Spinal cord (tissue), 10 donors: Measurements from ENCODE around the gene DDO. TPM values are rescaled to one million over a fixed set of nuclear protein-coding genes. Genes with fewer than 3 reads are reported as not detected.
"Not testable (repeated sequence)": the region's sequence is repeated elsewhere in the genome, so short reads cannot be mapped to it uniquely, and the experiment has no call there.

Source experiments
- DNase-seq, 6 donors: peaks; one replicate each; pipeline versions ENCODE4 v3.0.0 to v3.0.0-alpha.2; 2013 to 2015; ENCODE audit warnings: low spot score in 6 of 6, low read depth in 4 of 6
- H3K27ac ChIP-seq: one replicate; pipeline ENCODE4 v1.5.1; 2013; ENCODE audit warnings: low read depth, low read length, control low read depth
- H3K27me3 ChIP-seq: one replicate; pipeline ENCODE4 v1.6.1; 2013; ENCODE audit warnings: low read length; ENCODE audit not compliant: control insufficient read depth, insufficient read depth
- H3K36me3 ChIP-seq: one replicate; pipeline ENCODE4 v1.6.1; 2013; ENCODE audit warnings: low read length; ENCODE audit not compliant: control insufficient read depth, insufficient read depth
- H3K4me1 ChIP-seq: one replicate; pipeline ENCODE4 v1.6.1; 2013; ENCODE audit warnings: low read length; ENCODE audit not compliant: control insufficient read depth, insufficient read depth
- H3K4me3 ChIP-seq: one replicate; pipeline ENCODE4 v1.5.1; 2013; ENCODE audit warnings: low read depth, low read length, control low read depth
- H3K9me3 ChIP-seq: one replicate; pipeline ENCODE4 v1.6.1; 2013; ENCODE audit warnings: low read length; ENCODE audit not compliant: control insufficient read depth, insufficient read depth
- WGBS: methylation state at CpG from one replicate; pipeline ENCODE4 v1.1.5; 2013; ENCODE audit warnings: missing lambda C conversion rate; ENCODE audit not compliant: insufficient coverage; 5-methylcytosine and 5-hydroxymethylcytosine counted together
- long read RNA-seq, 4 donors: transcript quantifications; one replicate each; lab custom pipeline, GENCODE V29; 2026
- polyA plus RNA-seq, 2 donors: library from polyadenylated mRNA; unstranded; fragments of 120-200 nt; gene quantifications; one replicate each; pipeline ENCODE4 v1.2.1, GENCODE V29; 2013; ENCODE audit not compliant: insufficient read length in 2 of 2
- total RNA-seq, 2 donors: library from RNA; depleted of rRNA in 1 of 2; stranded (reverse); fragments of 120-200 nt in 1 of 2; fragments of >200 nt in 1 of 2; gene quantifications; one replicate each; pipeline versions ENCODE4 v1.2.3 to v1.2.4, GENCODE V29; 2013 to 2014
- donor health status: healthy.

DDO gene, protein sequence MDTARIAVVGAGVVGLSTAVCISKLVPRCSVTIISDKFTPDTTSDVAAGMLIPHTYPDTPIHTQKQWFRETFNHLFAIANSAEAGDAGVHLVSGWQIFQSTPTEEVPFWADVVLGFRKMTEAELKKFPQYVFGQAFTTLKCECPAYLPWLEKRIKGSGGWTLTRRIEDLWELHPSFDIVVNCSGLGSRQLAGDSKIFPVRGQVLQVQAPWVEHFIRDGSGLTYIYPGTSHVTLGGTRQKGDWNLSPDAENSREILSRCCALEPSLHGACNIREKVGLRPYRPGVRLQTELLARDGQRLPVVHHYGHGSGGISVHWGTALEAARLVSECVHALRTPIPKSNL
- total RNA-seq, result under 1 TPM; 0.44 to 0.79 TPM
- polyA plus RNA-seq, result under 1 TPM; 0.90 to 0.98 TPM
- long read RNA-seq, donor 1, result 0 reads
- long read RNA-seq, donor 2, partial matches to known transcripts, result 0 of 1 reads
- long read RNA-seq, donor 2, other reads (novel, unspliced or antisense), result 0 of 1 reads
- long read RNA-seq, donor 3, result 0 reads
- long read RNA-seq, donor 4, result 0 reads

DNA sequence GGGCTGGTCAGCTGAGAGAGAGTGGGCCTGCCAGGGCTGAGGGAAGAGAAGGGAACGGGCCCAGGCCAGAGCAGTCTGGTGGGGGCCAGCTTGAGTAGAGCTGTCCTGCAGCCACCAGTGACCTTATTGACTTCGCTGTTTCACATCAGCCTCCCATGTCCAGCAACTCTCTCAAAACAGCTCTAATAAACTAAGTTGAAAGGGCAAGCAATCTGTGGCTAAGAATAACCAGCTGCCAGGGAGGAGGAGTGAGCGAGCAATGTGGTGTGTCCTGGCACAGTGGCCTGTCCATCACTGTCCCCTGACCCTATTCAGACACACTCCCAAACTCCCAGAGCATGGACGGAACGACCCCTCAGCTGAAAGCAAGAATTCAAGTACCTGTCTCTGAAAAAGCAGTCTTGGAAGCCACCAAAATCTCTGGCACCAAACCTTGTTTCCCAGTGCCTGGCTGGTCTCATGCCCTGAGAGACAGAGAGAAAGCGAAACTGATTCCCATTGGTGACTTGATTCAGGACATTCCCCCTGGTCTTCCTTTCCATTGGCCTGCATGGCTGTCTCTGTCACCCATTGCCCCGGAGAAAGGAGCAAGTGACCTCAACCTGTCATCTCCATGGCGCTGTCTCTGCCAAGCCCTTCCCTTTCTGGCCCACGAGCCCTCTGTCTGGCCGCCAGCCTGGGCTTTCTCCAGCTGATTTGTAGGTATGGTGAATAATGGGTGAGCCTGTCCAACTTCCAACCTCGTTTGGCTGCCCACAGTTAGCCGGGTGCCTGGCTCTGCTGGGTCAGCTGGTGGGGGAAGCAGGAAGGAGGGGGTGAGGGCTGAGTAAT lies at the start of gene DDO:
TSS of gene DDO (minus strand) at position 490 of the 831 bp plus-strand sequence. CDS start 2,113 bp downstream, outside the sequence.
- Histone ChIP-seq H3K27ac (peak within 1 kb of the TSS; percentile 86), H3K4me1 (peaks cover 21% of the 10 kb centered on the region), H3K27me3 (no peaks in the 10 kb centered on the region), H3K4me3 (no peak within 1 kb of the TSS), H3K36me3 (no peaks in the 10 kb centered on the region), H3K9me3 (no peaks in the 10 kb centered on the region)
- WGBS, result 39% methylated on average over 9 of the region's 12 CpGs
- peak; percentile 64 to 90 (median 72) for DNase-seq

DNA sequence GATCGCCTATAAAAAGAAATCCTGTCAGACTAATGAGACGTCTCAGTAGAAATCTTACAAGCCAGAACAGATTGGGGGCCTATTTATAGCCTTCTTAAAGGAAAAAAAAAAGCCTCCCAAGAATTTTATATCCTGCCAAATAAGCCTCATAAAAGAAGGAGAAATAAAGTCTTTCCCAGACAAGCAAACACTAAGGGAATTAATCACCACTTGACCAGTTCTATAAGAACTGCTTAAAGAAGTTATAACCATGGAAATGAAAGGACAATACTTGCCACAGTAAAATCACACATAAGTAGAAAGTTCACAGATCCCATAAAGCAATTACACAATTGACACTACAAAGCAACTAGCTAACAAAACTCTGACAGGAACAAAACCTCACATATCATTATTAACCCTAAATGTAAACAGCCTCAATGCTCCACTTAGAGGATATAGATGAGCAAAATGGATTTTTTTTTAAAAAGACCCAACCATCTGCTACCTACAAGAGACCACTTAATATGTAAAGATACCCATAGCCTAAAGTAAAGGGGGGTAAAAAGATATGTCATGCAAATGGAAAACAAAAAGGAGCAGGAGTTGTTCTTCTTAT lies 47.6 kb upstream of the DDO start:
- no peak for DNase-seq
- Histone ChIP-seq H3K9me3 (peaks cover 9% of the 10 kb centered on the region), H3K27ac (no peak overlapping the region), H3K36me3 (no peaks in the 10 kb centered on the region), H3K27me3 (no peaks in the 10 kb centered on the region), H3K4me3 (no peak overlapping the region), H3K4me1 (no peaks in the 10 kb centered on the region)
- no CpG with 5 or more reads among the region's 2 CpGs for WGBS

DNA sequence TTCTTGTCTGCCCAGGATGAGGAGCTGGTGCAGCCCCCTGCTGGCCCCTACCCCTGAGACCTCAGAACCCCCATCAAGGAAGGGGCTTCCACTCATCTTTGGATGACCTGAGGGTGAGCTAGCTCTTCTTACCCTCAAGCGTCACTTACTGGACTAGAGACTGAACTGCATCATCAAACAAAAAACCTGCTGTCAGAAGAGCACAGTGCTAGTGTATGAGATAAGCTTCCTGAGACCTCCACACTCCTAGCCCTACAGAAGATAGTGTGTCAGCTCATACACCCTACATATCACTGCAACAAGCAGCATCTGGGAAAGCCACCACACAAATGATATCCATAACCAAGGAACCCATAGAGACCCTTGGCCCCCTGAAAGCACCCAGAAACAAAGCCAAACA lies 46.0 kb upstream of the DDO start:
- no peak overlapping the region for H3K27ac ChIP-seq
- H3K4me3 ChIP-seq, result no peak overlapping the region
- H3K4me1 ChIP-seq, result no peaks in the 10 kb centered on the region
- H3K36me3 ChIP-seq, result no peaks in the 10 kb centered on the region
- WGBS, result no CpG with 5 or more reads among the region's 1 CpG
- peaks cover 9% of the 10 kb centered on the region for H3K9me3 ChIP-seq
- no peaks in the 10 kb centered on the region for H3K27me3 ChIP-seq
- no peak for DNase-seq

DNA sequence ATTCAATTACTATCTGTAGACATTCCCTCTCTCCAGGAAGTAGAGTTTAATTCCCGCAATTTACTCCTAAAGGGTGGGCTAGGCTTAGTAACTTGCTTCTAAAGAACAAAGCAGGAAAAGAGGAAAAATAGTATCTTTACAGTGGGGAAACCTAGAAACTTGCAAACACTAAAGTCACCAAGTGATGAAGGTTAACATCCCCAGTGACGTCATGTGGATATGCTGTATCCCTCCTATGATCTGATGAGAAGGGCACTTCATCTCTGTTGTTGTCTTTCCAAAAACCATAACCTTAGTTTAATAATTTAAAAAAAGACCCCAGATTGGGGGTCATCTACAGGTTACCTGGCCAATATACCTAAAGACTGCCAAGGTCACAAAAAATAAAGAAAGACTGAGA lies 43.8 kb upstream of the DDO start:
- Histone ChIP-seq H3K27me3 (no peaks in the 10 kb centered on the region), H3K4me3 (no peak overlapping the region), H3K27ac (no peak overlapping the region), H3K4me1 (no peaks in the 10 kb centered on the region), H3K9me3 (peaks cover 9% of the 10 kb centered on the region), H3K36me3 (no peaks in the 10 kb centered on the region)
- no CpG with 5 or more reads among the region's 2 CpGs for WGBS
- DNase-seq, result no peak

DNA sequence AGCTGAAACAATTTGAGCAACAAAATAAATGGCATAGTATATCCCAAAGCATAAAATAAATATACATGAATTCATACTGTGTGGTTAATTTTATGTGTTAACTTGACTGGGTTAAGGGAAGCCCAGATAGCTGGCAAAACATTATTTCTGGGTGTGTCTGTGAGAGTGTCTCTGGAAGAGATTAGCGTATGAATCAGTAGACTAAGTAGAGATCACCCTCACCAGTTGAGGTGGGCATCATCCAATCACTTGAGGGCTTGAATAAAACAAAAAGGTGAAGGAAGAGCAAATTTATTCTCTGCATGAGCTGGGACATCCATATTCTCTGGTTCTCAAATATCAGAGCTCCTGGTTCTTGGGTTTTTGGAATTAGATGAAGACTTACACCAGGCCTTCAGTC lies 43.1 kb upstream of the DDO start:
- H3K27ac ChIP-seq, result no peak overlapping the region
- no peak overlapping the region for H3K4me3 ChIP-seq
- H3K27me3 ChIP-seq, result no peaks in the 10 kb centered on the region
- 78% methylated on average over 1 of the region's 1 CpG for WGBS
- no peaks in the 10 kb centered on the region for H3K36me3 ChIP-seq
- H3K4me1 ChIP-seq, result no peaks in the 10 kb centered on the region
- H3K9me3 ChIP-seq, result peaks cover 6% of the 10 kb centered on the region
- no peak for DNase-seq

DNA sequence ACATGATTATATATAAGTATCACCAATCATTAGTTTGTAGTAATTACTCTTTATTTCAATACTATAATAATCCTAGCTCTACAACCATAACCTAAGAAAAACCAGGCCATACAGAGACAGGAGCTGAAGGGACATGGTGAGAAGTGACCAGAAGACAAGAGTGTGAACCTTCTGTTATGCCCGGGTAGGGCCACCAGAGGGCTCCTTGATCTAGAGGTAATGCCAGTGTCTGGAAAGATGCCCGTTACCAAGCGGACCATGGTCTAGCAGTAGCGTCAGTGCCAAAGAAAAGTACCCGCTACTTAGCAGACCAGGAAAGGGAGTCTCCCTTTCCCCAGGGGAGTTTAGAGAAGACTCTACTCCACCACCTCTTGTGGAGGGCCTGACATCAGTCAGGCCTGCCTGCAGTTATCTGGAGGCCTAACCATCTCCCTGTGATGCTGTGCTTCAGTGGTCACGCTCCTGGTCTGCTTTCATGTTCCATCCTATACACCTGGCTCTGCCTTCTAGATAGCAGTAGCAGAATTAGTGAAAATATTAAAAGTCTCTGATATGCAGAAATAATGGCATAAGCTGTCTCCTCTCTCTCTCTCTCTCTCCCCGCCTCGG lies 42.3 kb upstream of the DDO start:
- H3K27ac ChIP-seq, H3K27me3 ChIP-seq, H3K4me3 ChIP-seq, DNase-seq, H3K9me3 ChIP-seq, H3K4me1 ChIP-seq, H3K36me3 ChIP-seq: not testable (repeated sequence)
- 85% methylated on average over 3 of the region's 8 CpGs for WGBS

DNA sequence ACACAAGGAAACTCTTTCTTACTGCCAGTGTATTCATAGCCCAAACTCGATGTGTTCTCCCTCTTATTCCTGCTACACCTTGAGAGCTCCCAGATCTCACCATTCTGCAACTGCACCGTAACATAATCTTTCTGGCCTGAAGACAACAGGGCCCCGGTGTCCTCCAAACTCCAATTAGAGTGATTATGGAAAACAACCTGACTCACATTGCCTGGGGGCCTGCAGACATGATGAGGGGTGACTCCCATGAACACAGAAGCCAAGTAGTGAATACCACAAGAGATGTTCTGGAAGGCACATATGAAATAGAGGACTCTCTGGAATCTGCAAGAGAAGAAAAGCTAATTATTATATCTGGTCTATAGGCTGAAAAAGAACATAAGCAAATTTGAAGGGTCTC lies 41.3 kb upstream of the DDO start:
- no peaks in the 10 kb centered on the region for H3K4me1 ChIP-seq
- H3K27me3 ChIP-seq, result no peaks in the 10 kb centered on the region
- H3K9me3 ChIP-seq, result no peaks in the 10 kb centered on the region
- H3K4me3 ChIP-seq, result no peak overlapping the region
- no peak overlapping the region for H3K27ac ChIP-seq
- H3K36me3 ChIP-seq, result no peaks in the 10 kb centered on the region
- 84% methylated on average over 2 of the region's 3 CpGs for WGBS
- DNase-seq, result no peak

DNA sequence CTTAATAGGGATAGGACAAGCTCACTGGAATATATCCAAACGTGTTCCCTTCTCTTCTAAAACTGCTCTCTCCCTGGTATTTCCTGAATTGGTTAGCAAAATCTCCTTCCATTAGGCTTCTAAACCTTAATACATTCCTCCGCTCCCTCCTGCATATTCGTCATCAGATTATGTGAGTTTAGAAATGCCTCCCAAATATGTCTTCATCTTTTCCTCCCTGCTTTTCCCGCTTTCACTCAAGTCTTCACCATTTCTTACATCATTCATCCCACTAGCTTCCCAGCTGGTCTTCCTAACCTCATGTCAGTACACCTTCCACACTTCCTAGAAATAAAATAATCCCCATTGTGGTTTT lies 34.1 kb upstream of the DDO start:
- H3K27ac ChIP-seq, result no peak overlapping the region

DNA sequence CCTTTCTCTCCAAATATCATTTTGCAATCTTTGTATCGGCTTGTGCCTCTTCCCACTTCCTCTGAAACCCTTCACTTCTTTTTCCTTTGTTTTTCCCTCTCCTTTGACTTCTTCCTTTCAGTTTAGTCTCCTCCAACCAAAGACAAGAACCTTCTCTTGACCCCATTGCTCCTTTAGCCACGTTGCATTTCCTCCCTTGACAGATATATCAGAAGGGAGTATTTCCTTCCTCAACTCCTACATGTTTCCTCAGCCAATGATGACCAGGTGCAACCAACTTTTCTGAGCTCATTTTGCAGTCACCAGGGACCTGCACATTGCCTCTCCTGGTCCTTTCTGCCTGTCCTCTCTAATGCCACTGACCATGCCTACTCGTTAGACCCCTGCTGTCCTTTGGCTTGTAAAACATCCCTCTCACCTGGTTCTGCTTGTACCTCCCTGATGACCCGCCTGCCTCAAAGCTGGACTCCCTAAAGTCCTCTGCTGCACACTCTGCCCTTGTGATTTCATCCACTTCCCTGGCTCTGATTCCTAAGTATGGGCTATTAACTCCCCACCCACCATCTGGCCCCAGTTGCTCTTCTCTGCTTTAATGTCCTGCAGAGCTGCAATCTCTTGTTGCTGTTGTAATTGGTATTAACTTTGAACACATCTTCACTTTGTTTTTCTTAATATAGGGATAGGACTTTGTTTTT lies 33.6 kb upstream of the DDO start:
- Histone ChIP-seq H3K9me3 (no peaks in the 10 kb centered on the region), H3K27ac (no peak overlapping the region), H3K4me3 (no peak overlapping the region), H3K27me3 (no peaks in the 10 kb centered on the region), H3K36me3 (no peaks in the 10 kb centered on the region), H3K4me1 (no peaks in the 10 kb centered on the region)
- no peak for DNase-seq
- WGBS, result 71% methylated on average over 4 of the region's 4 CpGs

More for the DNA sequence above, 34.1 kb upstream of the DDO start:
- H3K36me3 ChIP-seq, result no peaks in the 10 kb centered on the region
- no peak for DNase-seq
- WGBS, result 82% methylated on average over 3 of the region's 4 CpGs
- no peaks in the 10 kb centered on the region for H3K9me3 ChIP-seq
- no peaks in the 10 kb centered on the region for H3K27me3 ChIP-seq
- H3K4me3 ChIP-seq, result no peak overlapping the region
- no peaks in the 10 kb centered on the region for H3K4me1 ChIP-seq
